Measurements from ENCODE around the gene KLHL29.

The KLHL29 gene

DNA sequence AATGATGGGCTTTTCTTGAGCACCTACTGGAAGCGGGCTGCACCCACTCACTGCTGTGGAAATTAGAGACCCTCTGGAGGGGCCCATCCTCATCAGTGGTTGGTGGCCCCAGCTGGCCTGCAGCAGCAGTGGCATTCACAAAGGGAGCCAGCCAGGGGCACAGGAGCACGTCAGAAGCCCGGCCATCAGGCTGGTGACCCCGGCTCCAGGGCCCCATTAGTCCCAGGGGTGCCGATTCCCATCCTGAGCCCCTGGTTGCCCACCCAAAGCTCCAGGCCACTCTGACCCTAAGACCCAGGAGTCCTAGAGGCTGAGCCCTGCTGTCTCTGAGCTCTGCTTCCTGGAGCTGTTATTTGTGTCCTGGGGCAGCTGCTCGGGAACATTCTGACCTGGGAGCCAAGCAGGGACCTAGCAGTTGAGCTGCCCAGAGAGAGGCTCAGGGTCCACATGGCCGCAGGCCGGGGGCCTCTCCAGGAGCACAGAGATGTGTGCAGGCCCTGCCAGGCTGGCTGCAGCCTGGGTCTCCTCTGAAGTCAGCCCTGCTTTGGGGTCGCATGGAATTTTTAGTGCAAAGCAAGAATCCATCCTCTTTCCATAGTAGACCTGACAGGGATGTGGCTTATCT lies 207.2 kb downstream of the KLHL29 start:
- no peak for DNase-seq (ENCODE audit: low read depth in 2 of 2)

GRCh38 chr2:23592898-23593751 lies 208.1 kb downstream of the KLHL29 start:
- no peak for DNase-seq (ENCODE audit: low read depth in 2 of 2)

GRCh38 chr2:23593752-23594459 lies 208.9 kb downstream of the KLHL29 start:
- no peak for DNase-seq (ENCODE audit: low read depth in 2 of 2)

GRCh38 chr2:23594460-23594825 lies 209.5 kb downstream of the KLHL29 start:
- no peak for DNase-seq (ENCODE audit: low read depth in 2 of 2)

GRCh38 chr2:23595021-23595420 lies 210.0 kb downstream of the KLHL29 start:
- no peak for DNase-seq (ENCODE audit: low read depth in 2 of 2)

DNA sequence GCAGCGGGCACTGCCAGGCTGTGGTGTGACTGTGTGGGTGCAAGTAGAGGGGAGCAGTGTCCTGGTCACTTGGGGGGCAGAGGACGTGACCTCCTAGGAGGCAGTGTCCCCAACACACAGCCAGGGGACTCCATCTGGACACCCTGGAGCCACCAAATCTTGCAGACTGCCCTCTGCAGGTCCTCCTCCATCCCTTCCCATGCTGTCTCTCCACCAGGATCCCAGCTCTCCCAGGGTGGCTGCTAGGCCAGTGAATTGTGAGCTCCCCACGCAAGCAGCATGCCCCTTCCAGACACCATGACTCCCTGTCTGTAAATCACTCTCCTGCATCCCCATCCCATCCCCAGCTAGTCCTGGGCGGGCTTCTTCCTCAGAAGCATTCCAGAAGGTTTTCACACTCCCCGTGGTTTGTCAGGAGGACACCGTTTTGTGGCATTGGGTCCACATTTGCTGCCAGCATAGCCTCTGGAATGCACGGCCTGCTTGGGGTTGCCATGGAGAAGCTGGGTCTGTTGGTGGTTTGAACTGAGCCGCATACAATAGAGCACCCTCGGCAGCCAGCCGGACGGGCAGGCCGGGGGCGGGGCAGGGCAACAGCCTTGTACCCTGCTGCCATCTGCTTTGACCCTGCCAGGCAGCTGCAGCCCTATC lies 210.7 kb downstream of the KLHL29 start:
- no peak for DNase-seq (ENCODE audit: low read depth in 2 of 2)

DNA sequence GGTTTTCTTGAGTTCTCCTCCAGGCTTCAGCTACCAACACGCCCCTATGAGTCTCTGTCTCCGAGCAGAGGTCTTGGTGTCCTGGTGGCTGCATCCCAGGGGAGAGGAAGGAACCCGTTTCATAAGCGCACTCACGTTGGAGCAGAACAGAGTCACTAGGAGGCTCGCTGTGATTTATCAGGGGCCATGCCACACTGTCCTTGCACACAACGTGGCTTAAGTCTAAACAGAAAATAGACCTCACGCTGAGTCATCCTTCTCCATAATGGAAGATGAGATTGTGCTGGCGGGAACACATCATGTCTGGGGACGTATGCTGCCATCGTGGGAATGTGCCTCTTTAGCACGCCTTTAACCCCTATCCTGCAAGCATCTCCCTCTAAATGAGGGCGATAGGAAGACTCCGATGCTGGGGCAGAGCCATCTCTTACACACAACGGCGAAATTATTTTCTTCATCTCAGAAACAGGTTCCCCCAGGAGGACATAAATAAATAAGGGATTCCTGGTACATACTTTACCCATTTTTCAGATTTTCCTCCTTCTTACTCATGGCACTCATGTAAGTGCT lies 211.4 kb downstream of the KLHL29 start:
- DNase-seq (ENCODE audit: low read depth in 2 of 2): no peak

- no peak for DNase-seq (ENCODE audit: low read depth in 2 of 2)
Observed at GRCh38 chr2:23597687-23598086, 212.7 kb downstream of the KLHL29 start.

DNA sequence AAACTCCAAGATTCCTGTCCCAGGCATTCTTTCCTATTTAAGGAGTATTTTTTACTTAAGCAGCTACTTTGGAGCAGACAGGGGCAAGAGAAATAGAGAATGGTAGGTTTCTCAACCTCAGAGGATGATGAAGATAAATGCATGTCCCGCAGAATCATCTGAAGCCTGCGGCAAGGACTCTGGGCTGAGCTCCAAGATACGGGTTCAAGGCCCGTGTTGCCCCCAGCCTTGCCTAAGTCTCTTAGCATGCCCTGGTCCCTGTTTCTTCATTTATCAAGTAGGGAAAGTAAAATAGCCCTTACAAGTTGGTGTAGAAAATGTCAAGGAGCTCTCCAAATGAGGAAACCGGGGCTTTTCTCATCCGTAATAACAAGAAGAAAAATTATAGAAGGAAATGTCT lies 214.0 kb downstream of the KLHL29 start:
- no peak for DNase-seq (ENCODE audit: low read depth in 2 of 2)

DNA sequence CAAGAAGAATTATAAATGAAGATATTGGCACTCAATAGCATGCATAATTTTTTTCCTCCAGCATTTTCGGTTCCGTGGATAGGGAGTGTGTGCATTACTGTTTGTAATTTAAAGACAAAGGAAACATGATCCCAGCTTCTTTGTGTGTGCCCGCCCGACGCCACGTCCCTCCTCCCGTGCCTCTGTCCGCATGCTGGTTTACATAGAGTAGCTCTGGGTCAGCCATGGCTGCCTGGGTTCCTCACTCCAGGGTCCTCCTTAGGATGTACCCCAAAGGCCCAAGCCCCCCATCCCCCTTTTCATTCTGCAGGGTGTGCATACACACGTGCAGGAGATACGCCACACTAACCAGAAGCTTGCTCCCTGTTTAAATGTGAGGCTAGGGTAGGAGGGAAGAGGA lies 214.7 kb downstream of the KLHL29 start:
- DNase-seq (ENCODE audit: low read depth in 2 of 2): no peak

GRCh38 chr2:23600346-23600745 lies 215.4 kb downstream of the KLHL29 start:
- DNase-seq (ENCODE audit: low read depth in 2 of 2): no peak

DNA sequence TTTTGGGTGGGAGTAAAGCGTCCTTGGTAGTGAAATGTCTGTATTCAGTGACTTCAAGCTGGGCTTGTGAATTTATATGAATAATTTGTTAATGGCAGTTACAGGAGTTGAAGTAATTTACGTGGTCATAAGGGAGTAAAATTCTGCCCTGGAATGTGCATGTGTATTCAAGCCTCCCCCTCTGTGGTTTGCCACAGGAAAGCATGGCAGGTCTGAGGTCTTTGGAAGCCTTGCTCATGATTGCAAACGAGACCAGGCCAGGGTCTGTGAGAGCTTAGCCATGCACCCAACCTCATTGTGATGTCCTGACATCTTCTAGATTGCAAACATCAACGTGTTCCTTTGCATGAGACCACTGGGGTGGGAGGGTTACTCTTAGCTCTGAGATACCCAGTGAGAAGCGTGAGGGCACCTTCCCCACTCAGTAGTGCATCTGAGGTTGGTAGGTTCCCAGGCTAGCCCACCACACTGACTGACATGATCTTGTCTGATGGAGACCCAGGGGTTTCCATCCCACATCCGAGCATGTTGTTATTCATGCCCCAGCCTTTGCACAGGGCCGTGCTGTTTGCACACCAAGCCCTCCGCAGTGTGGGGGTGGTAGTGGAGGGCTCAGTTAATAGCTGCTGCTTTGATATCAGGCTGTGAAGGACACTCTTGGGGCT lies 216.5 kb downstream of the KLHL29 start:
- no peak for DNase-seq (ENCODE audit: low read depth in 2 of 2)

DNA sequence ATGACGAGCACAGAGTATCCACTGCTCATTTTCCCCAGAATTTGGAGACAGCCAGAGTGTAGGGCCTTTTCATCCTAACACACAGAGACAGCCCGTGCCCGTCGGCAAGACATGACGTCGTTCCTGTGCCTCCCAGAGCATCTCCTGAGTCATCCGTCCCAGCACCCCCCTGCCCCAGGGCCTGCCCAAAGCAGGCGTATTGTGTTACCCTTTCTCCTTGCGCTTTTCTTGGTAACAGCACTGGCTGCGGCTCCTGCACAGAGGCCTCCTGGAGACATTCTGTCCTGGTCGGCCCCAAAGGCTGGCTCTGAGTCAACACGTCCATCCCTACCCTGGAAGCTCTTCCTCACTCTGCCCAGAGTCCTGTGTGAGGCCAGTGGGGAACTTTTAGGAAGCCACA lies 217.1 kb downstream of the KLHL29 start:
- no peak for DNase-seq (ENCODE audit: low read depth in 2 of 2)

GRCh38 chr2:23603156-23603555 lies 218.2 kb downstream of the KLHL29 start:
- DNase-seq (ENCODE audit: low read depth in 2 of 2): no peak

DNA sequence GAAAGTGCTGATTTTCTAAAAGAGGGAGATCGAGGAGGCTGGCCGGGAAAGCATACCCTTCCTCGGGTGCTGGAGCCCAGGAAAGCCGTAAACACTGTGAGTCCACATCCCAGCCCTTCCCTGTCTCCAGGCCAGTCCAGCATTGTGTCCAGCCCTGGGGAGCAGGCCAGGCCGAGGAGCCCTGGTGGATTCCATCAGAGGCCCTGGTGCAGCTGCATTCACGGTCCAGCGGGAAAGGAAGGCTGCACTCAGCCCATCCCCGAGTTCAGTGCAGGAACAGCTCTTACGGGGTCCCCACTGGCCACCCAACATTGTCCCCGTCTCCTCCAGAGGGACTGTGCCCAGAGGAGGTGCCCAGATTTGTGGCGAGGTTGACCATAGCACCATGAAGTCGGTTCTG lies 218.6 kb downstream of the KLHL29 start:
- no peak for DNase-seq (ENCODE audit: low read depth in 2 of 2)

DNA sequence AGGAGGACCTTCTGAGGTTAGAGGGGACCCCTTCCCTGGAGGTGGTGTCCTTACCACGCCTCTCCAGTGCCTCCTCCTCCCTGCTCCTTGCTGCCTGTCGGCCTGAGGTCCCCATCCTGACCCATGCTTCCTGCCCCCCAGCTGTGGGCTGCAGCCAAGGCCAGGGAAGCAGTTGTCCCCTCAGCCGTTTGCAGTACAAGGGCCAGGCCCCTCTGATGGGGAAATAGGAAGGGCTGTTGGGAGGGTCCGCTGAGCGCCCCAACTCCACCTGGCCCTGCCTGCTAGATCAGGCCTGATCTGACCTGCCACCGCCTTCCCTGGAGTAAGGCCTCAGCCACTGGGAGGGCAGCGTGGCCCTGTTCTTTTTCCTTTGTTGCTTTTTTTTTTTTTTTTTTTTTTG lies 219.8 kb downstream of the KLHL29 start:
- DNase-seq (ENCODE audit: low read depth in 2 of 2): no peak

GRCh38 chr2:23605236-23605635 lies 220.3 kb downstream of the KLHL29 start:
- DNase-seq (ENCODE audit: low read depth in 2 of 2): no peak

GRCh38 chr2:23606196-23606595 lies 221.2 kb downstream of the KLHL29 start:
- DNase-seq (ENCODE audit: low read depth in 2 of 2): no peak

GRCh38 chr2:23606968-23607367 lies 222.0 kb downstream of the KLHL29 start:
- DNase-seq (ENCODE audit: low read depth in 2 of 2): no peak

GRCh38 chr2:23607925-23608324 lies 222.9 kb downstream of the KLHL29 start:
- DNase-seq (ENCODE audit: low read depth in 2 of 2): no peak

GRCh38 chr2:23609254-23609653 lies 224.3 kb downstream of the KLHL29 start:
- DNase-seq (ENCODE audit: low read depth in 2 of 2): no peak
